Body of pancreas (tissue), 4 donors: Measurements from ENCODE around the gene IL17C. TPM values are rescaled to one million over a fixed set of nuclear protein-coding genes. Genes with fewer than 3 reads are reported as not detected.

ENCODE experiments used
- ATAC-seq: fragments of 150-250 bp; one replicate; pipeline ENCODE4 v1.9.1; 2016
- DNase-seq, 4 donors: peaks; one replicate each; pipeline ENCODE4 v3.0.0-alpha.2; 2019
- H3K27ac ChIP-seq, 4 donors: fragments of 200-600 bp; sonication (generic); 1 replicate in 3 of 4; 2 replicates in 1 of 4; pipeline versions ENCODE4 v1.5.1 to v1.6.1; 2016 to 2019; ENCODE audit warnings: mild to moderate bottlenecking in 1 of 4, mixed read lengths in 1 of 4, moderate library complexity in 1 of 4
- H3K27me3 ChIP-seq, 2 donors: fragments of 200-600 bp; sonication (generic); one replicate each; pipeline ENCODE4 v1.6.0; 2016; ENCODE audit warnings: mild to moderate bottlenecking in 1 of 2
- H3K36me3 ChIP-seq, 2 donors: fragments of 200-600 bp; sonication (generic); replicated peaks in 1 of 2; 2 replicates each; pipeline ENCODE4 v1.5.1; 2016; ENCODE audit warnings: low read depth in 2 of 2; ENCODE audit not compliant: insufficient read depth in 1 of 2
- H3K4me1 ChIP-seq: fragments of 200-600 bp; sonication (generic); one replicate; pipeline ENCODE4 v1.6.0; 2016
- H3K4me3 ChIP-seq, 2 donors: fragments of 200-600 bp; sonication (generic); 1 replicate in 1 of 2; 2 replicates in 1 of 2; pipeline ENCODE4 v1.5.1; 2016 to 2019
- H3K9me3 ChIP-seq, 3 donors: fragments of 200-600 bp; sonication (generic); 1 replicate in 2 of 3; 2 replicates in 1 of 3; pipeline ENCODE4 v1.5.1; 2016
- CTCF ChIP-seq, 7 experiments: fragments of 450-650 bp in 4 of 7; fragments of 200-600 bp in 3 of 7; sonication (generic) in 3 of 7; IDR thresholded peaks; one replicate each; pipeline ENCODE4 v1.5.1; 2016 to 2019; ENCODE audit warnings: antibody characterized with exemption in 7 of 7
- POLR2A ChIP-seq, 3 donors: fragments of 450-650 bp; IDR thresholded peaks; one replicate each; pipeline ENCODE4 v1.6.1; 2016; ENCODE audit warnings: antibody characterized with exemption in 3 of 3, mild to moderate bottlenecking in 2 of 3
- WGBS, 2 donors: methylation state at CpG; one replicate each; pipeline ENCODE4 v1.1.5; 2017; 5-methylcytosine and 5-hydroxymethylcytosine counted together
- intact Hi-C: fragments of 100-400 bp; cut with DNase I; formaldehyde crosslinking; loops from one replicate; pipeline ENCODE4 v1.15.1; 2023
- total RNA-seq, 2 donors: library from RNA; depleted of rRNA; stranded (reverse); fragments of >200 nt; gene quantifications; one replicate each; pipeline ENCODE4 v1.1.0, GENCODE V29; 2016

Gene IL17C
- total RNA-seq, 2 donors from 2014 or later, result not detected

- TF ChIP-seq POLR2A (IDR thresholded peaks at IDR 0.05) (no peak), CTCF (IDR thresholded peaks at IDR 0.05) (no peak)
- Histone ChIP-seq H3K27me3 (no peaks in the 10 kb centered on the region), H3K36me3 (peaks cover 0 to 17% of the 10 kb centered on the region in 2 donors), H3K27ac (peak overlapping the region in 1 of 4 donors; percentile 27), H3K4me3 (no peak overlapping the region), H3K4me1 (no peaks in the 10 kb centered on the region), H3K9me3 (no peaks in the 10 kb centered on the region)
- intact Hi-C loops, result no loop called here
- WGBS, 2 donors, result 73 to 84% methylated on average over 3 of the region's 3 CpGs
- ATAC-seq (no peak), DNase-seq (peak in 1 of 4 donors; percentile 35)
Measured at GRCh38 chr16:88596483-88596882, 41.9 kb upstream of the IL17C start.

- 85 to 86% methylated on average over 20 to 21 of the region's 21 CpGs for WGBS, 2 donors
- Histone ChIP-seq H3K9me3 (no peaks in the 10 kb centered on the region), H3K27ac (peak overlapping the region in 1 of 4 donors; percentile 77), H3K4me1 (no peaks in the 10 kb centered on the region), H3K4me3 (no peak overlapping the region), H3K27me3 (no peaks in the 10 kb centered on the region), H3K36me3 (peaks cover 0 to 18% of the 10 kb centered on the region in 2 donors)
- DNase-seq (no peak), ATAC-seq (no peak)
- no peak for TF ChIP-seq CTCF (IDR thresholded peaks at IDR 0.05)
- no peak for TF ChIP-seq POLR2A (IDR thresholded peaks at IDR 0.05)
- intact Hi-C loops, result no loop called here
Measured at GRCh38 chr16:88597856-88598491, 40.4 kb upstream of the IL17C start.

- Histone ChIP-seq H3K9me3 (no peaks in the 10 kb centered on the region), H3K4me1 (no peaks in the 10 kb centered on the region), H3K27ac (peak overlapping the region in 2 of 4 donors; percentile 35 to 77), H3K36me3 (peaks cover 0 to 18% of the 10 kb centered on the region in 2 donors), H3K4me3 (no peak overlapping the region), H3K27me3 (no peaks in the 10 kb centered on the region)
- DNase-seq (peak in 3 of 4 donors; percentile 48 to 87 (median 51)), ATAC-seq (peak; percentile 47)
- TF ChIP-seq POLR2A (IDR thresholded peaks at IDR 0.05) (peak in 1 of 3 donors; percentile 36), CTCF (IDR thresholded peaks at IDR 0.05) (no peak)
- WGBS, 2 donors, result 76 to 91% methylated on average over 11 to 14 of the region's 14 CpGs
- intact Hi-C loops, result no loop called here
Measured at GRCh38 chr16:88599092-88599733, 39.2 kb upstream of the IL17C start.

- DNase-seq, result peak in 1 of 4 donors; percentile 18
- Histone ChIP-seq H3K9me3 (no peaks in the 10 kb centered on the region), H3K36me3 (peaks cover 0 to 18% of the 10 kb centered on the region in 2 donors), H3K4me1 (no peaks in the 10 kb centered on the region), H3K27me3 (no peaks in the 10 kb centered on the region), H3K4me3 (no peak overlapping the region), H3K27ac (peak overlapping the region in 2 of 4 donors; percentile 52 to 74)
- intact Hi-C loops, result no loop called here
- no peak for TF ChIP-seq POLR2A (IDR thresholded peaks at IDR 0.05)
- no peak for TF ChIP-seq CTCF (IDR thresholded peaks at IDR 0.05)
- 85 to 90% methylated on average over 22 to 25 of the region's 25 CpGs for WGBS, 2 donors
- no peak for ATAC-seq
Measured at GRCh38 chr16:88599825-88600538, 38.4 kb upstream of the IL17C start.
